NCI-H748 (cell line): Measurements from ENCODE around the gene SAC3D1.

Source experiments
- DNase-seq: peaks from one replicate; lab custom pipeline; 2025; ENCODE audit not compliant: unreplicated experiment; lab: John Stamatoyannopoulos, UW

SAC3D1 gene

GRCh38 chr11:65059523-65059922 is 18.5 kb downstream of the SAC3D1 start:
- DNase-seq, result no peak

- no peak for DNase-seq
Measured at GRCh38 chr11:65059959-65060824, 19.2 kb downstream of the SAC3D1 start.

GRCh38 chr11:65060913-65061408 is 20.0 kb downstream of the SAC3D1 start:
- DNase-seq, result peak; percentile 22

GRCh38 chr11:65063532-65063931 is 22.5 kb downstream of the SAC3D1 start:
- DNase-seq, result no peak

DNA sequence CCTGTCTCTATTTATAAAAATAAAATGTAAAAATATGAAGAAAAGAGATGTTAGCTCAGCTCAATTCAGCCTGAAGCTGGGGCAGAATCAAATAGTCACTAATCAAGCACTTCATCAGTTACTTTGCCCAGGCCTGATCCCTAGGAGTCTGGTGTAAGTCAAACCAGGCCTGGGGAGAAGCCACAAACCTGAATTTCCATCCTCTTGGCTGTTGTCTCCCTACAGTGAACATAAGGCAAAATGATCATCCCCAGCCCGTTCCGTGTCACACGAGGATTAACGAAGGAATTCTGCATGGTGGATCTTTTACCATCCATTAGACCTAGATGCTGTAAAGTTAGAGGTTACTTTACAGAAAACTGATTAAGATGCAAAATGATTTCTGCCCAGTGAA is 23.8 kb downstream of the SAC3D1 start:
- DNase-seq, result no peak

DNA sequence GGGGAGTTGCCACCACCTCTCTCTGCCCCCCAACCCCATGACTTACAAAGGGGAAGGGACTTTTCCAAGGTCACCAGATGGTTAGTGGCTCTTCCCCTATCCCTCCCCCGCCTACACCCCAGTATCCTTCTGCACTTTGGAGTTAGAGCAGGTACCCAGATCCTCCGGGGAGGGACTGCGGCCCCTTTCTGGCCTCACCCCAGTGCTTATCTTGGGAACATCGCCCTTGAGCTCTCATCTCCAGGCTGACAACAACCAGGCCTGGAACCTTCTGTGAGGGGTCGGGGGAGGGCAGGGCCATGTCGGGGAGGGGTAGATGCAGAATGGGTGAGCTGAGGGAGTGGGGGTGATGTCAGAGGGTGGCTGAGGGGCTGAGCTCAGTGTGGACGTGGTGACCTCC is 24.8 kb downstream of the SAC3D1 start:
- no peak for DNase-seq

DNA sequence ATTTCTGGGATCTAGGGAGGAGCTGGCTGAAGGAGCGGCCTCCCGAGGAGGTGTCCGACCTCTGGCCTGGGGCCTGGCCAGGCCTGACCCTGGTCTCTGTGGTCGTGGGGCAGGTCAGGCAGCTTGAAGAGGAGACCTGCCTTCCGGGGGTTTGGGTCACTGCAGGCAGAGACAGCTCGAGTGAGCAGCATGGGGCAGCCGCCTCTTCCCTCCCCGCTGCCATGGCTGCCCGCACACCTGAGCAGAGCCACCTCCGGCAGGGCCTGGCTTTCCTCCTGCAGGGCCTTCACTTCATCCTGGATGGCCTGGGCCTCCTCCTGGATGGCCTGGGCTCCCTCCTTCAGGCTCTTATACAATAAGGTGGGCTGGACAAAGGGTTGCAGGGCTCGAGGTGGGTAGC is 25.3 kb downstream of the SAC3D1 start:
- DNase-seq, result no peak

DNA sequence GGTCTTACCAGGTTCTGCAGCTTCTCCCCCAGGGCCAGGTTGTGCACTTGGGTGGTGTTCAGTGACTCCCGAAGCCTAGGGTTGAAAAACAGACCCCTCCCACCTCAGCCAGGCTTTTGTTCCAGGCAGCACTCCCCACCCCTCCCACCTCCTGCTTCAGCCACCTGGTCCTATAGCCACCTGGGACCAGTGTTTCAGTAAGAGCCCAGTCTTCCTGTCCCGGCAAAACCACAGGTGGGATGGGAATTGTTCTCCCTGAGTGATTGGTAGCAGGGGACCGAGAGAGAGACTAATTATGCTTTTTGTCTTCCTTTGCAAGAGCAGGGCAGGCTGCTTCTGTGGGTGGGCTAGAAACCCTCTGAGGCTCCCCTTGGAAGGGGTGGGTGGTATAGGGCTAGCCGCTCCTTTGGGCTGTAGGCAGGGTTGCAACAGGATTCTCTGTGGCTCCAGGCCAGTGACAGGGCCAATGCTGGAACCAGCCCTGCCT is 25.8 kb downstream of the SAC3D1 start:
- DNase-seq, result no peak

- no peak for DNase-seq
Measured at GRCh38 chr11:65067446-65067845, 26.4 kb downstream of the SAC3D1 start.

DNA sequence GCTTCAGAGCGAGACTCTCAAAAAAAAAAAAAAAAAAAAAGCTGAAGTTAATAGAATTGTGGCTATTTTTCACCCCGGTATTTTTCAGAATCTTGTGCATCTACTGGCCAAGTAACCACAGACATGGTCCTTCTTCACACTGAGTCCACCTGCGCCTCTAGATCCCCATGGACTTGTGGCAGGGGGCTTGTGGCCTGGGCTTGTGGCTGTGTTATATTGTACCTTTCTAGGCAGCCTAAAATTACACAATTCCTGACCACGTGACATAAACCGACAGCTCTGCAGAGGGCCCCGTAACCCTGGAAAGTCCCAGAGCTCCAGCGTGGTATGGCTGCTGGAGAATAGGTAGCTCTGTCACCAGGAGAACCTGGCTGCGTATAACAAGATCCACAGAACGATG is 28.2 kb downstream of the SAC3D1 start:
- no peak for DNase-seq

- no peak for DNase-seq
Measured at GRCh38 chr11:65071907-65072630, 31.1 kb downstream of the SAC3D1 start.

- DNase-seq, result no peak
Measured at GRCh38 chr11:65072631-65072966, 31.6 kb downstream of the SAC3D1 start.

DNA sequence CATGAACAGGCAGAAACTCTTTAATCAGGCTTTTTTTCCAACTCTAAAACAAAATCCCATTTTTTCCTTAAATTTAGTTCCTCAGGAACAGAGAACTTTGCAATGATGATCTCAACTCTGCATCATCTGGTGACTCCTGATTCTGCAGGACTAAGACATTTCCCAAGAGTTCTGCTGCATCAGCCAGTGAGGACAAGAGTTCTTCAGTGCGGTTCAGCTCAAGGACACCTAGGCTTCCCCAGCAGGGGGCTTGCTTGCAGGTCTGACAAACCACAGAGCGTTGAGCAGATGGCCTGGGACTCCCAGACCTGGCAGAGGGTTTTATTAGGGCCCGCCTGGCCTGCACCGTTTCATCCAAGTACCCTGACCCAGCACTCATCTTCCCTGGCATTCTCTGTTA is 36.4 kb downstream of the SAC3D1 start:
- no peak for DNase-seq

DNA sequence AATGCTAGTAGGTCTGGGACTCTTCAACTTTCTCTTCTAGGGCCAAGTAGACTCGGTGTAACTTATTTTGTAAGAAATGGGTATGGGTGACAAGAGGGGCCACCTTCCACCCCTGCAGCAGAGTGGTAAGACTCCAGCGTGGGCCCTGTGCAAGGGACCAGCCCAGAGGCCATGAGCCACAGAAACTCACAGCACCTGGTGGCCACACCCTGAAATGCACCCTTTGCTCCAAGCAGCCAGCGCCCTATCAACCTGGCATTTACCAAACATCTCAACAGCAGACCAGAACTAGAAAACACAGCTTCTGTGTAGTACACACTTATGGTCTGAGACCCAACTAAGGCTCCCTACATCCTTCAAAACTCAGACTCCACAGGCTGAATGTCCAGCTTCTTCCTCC is 37.1 kb downstream of the SAC3D1 start:
- peak; percentile 36 for DNase-seq

DNA sequence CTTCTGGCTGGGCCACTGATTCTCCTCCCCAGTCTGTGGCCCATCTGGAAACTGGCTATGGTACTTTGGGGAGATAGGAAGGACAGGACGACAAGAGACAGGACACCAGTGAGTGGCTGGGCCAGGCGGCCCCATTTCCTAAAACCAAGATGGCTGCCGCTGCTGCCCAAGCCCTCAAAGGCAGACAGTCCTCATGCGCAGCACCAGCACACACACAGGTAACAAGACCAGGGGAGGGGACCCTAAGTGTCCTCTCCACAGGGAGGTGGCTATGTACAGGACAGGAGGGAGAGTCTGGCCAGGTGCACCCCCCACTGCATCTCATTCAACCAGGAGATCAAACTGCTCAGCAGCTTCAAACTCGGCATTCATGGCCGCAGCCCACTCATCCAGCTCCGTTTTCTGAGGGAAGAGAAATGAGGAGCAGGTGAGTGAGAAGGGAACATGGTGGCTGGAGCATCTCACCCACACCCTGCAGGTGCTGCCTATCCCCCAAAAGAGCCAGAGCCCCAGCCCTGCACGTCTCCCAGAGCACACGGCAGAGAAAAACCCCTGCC is 37.9 kb downstream of the SAC3D1 start:
- no peak for DNase-seq

DNA sequence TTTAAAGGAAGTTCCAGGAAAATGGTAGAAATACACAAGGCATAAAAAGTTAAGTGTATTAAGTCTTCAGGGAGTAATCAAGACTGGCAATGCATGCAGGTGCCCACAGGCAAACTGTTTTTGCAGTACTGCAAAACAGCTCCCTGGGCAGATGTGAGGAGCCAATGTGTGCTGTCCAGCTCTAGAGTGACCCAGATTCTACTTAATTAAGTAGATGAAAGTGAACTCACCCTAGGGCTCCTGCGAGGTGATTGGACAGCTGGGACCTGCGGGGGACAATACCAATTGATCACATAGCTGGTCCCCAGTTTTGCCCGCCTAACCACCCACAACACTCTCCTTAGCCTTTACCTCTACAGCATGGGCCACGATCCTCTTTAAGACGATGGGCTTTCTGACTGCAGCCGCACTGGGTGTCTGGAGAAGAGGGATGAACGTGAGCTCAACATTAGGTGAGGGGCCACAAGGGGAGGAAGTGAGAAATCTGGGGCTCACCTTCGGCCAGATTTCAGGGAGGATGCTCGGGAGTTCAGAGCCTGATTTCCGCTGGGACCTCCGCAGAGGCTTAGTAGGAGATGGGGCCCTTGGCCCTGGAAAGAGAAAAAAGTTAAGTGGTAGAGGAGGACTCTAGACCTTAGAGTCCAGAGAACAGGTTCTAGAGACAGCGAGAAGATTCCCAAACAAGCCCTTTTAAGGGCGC is 42.3 kb downstream of the SAC3D1 start:
- DNase-seq, result no peak

GRCh38 chr11:65083834-65084597 is 43.0 kb downstream of the SAC3D1 start, which contains the start of the genes CDCA5 and ZFPL1:
Gene CDCA5 (minus strand): TSS chr11:65084040. CDS start chr11:65083978, 62 bp downstream.
Gene ZFPL1 (plus strand): TSS chr11:65084222. CDS start chr11:65084699, 477 bp downstream.
- DNase-seq, result peak; percentile 96

DNA sequence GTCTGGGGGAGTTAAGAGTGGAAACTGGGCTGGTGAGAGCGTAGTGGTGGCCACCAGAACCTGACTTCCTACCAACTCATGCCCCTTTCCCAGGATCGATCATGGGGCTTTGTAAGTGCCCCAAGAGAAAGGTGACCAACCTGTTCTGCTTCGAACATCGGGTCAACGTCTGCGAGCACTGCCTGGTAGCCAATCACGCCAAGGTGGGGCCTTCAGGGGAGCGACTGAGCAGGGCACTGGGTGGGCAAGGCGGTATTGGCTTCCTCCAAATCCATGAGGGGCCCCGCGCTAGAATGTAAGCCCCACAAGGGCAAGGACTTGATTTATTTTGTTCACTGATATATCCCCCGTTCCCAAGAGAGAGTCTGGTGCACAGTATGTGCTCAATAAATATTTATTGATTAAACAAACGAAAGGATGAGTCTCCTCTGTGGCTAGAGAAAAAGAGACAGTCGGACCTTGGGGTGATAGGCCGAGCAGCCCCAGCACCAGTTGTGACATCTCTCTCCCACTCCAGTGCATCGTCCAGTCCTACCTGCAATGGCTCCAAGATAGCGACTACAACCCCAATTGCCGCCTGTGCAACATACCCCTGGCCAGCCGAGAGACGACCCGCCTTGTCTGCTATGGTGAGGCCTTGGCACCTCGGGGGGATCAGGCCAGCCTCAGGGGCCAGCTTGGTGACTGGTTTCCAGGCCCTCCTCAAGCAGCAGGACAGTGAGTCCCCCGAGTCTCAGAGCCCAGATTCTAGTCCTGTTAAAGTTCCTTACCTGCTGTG is 43.8 kb downstream of the SAC3D1 start:
- DNase-seq, result no peak

DNA sequence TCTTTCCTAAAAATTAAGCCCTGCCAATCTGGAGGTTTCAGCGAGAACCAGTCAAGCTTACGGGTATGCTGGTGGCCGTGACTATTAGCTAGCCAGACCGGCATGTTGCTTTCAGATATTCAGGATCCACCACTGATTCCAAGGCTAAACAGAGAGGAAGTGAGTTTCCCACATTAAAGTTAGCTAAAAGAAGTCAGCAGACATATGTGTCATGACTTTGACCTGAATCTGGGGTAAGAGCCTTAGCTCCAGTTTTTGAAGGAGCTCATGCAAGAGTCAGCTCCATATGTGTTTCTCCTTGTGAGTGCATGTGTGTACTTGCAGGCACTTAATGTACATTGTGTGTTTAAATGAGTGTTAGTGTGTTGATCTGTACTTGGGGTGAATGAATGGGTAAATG is 44.4 kb downstream of the SAC3D1 start:
- no peak for DNase-seq

- DNase-seq, result no peak
Measured at GRCh38 chr11:65086809-65087208, 45.8 kb downstream of the SAC3D1 start.
